ENCODE measurements around the gene TVP23A.
A peak's percentile ranks its signal among the peaks of the same experiment; 100 is the strongest.
"Not testable (repeated sequence)": the region's sequence is repeated elsewhere in the genome, so short reads cannot be mapped to it uniquely, and the experiment has no call there.

TVP23A gene

GRCh38 chr16:10744370-10745030 lies 74.1 kb downstream of the TVP23A start:
- Histone ChIP-seq H3K9me3 (no peaks in the 10 kb centered on the region), H3K4me3 (peak overlapping the region; percentile 58 to 67), H3K27me3 (no peaks in the 10 kb centered on the region), H3K27ac (peak overlapping the region; percentile 90 to 97), H3K36me3 (peaks cover 17 to 26% (median 19%) of the 10 kb centered on the region in 3 donors), H3K4me1 (peaks cover 0 to 34% (median 9%) of the 10 kb centered on the region in 4 donors)
- no peak for TF ChIP-seq CTCF (IDR thresholded peaks at IDR 0.05)
- intact Hi-C loops (cut with DNase I; ENCODE audit: low total_unique reads): loop anchor here (1.0 kb wide), 1 partner anchor 164 kb away; the partner anchor contains the start of gene EMP2
- no peak for DNase-seq

- TF ChIP-seq CTCF (IDR thresholded peaks at IDR 0.05): peak in 1 of 2 experiments; percentile 19
- H3K27me3 ChIP-seq: no peaks in the 10 kb centered on the region
- no peaks in the 10 kb centered on the region for H3K9me3 ChIP-seq
- peak within 1 kb of the TSS; percentile 58 to 67 for H3K4me3 ChIP-seq
- intact Hi-C loops (cut with DNase I; ENCODE audit: low total_unique reads): loop anchor here (1.0 kb wide), 1 partner anchor 163 kb away; the partner anchor contains the start of gene EMP2
- H3K4me1 ChIP-seq: peaks cover 0 to 41% (median 9%) of the 10 kb centered on the region in 4 donors
- peak within 1 kb of the TSS; percentile 90 to 97 for H3K27ac ChIP-seq
- peaks cover 12 to 20% (median 15%) of the 10 kb centered on the region in 3 donors for H3K36me3 ChIP-seq
- peak; percentile 100 for DNase-seq
These were observed 74.8 kb downstream of the TVP23A start, which contains the start of gene NUBP1 for GRCh38 chr16:10743610-10744369. Gene NUBP1 (plus strand): TSS chr16:10743842. CDS start chr16:10743864, 22 bp downstream.

- Histone ChIP-seq H3K9me3 (no peaks in the 10 kb centered on the region), H3K27ac (peak overlapping the region; percentile 90 to 97), H3K4me1 (peaks cover 0 to 47% (median 14%) of the 10 kb centered on the region in 4 donors), H3K4me3 (peak overlapping the region; percentile 58 to 67), H3K36me3 (peaks cover 6 to 14% (median 11%) of the 10 kb centered on the region in 3 donors), H3K27me3 (no peaks in the 10 kb centered on the region)
- intact Hi-C loops (cut with DNase I; ENCODE audit: low total_unique reads): no loop called here
- TF ChIP-seq CTCF (IDR thresholded peaks at IDR 0.05): no peak
- DNase-seq: no peak
These were observed 75.4 kb downstream of the TVP23A start for GRCh38 chr16:10743227-10743609.

- DNase-seq: no peak
- peaks cover 0 to 58% (median 23%) of the 10 kb centered on the region in 4 donors for H3K4me1 ChIP-seq
- intact Hi-C loops (cut with DNase I; ENCODE audit: low total_unique reads): no loop called here
These were observed 76.8 kb downstream of the TVP23A start for GRCh38 chr16:10741844-10742243.

GRCh38 chr16:10741249-10741648 lies 77.3 kb downstream of the TVP23A start:
- peaks cover 0 to 58% (median 23%) of the 10 kb centered on the region in 4 donors for H3K4me1 ChIP-seq
- intact Hi-C loops (cut with DNase I; ENCODE audit: low total_unique reads): not testable (repeated sequence)

More at GRCh38 chr16:10741844-10742243, 76.8 kb downstream of the TVP23A start:
- H3K4me3 ChIP-seq: no peak overlapping the region
- H3K9me3 ChIP-seq: no peaks in the 10 kb centered on the region
- H3K36me3 ChIP-seq: peaks cover 0 to under 1% (median 0%) of the 10 kb centered on the region in 3 donors
- no peak for TF ChIP-seq CTCF (IDR thresholded peaks at IDR 0.05)
- H3K27me3 ChIP-seq: no peaks in the 10 kb centered on the region
- H3K27ac ChIP-seq: peak overlapping the region; percentile 45 to 97

GRCh38 chr16:10740845-10741208 lies 77.8 kb downstream of the TVP23A start:
- H3K4me1 ChIP-seq: peaks cover 0 to 57% (median 23%) of the 10 kb centered on the region in 4 donors
- no peak overlapping the region for H3K27ac ChIP-seq
- TF ChIP-seq CTCF (IDR thresholded peaks at IDR 0.05): no peak
- intact Hi-C loops (cut with DNase I; ENCODE audit: low total_unique reads): no loop called here
- no peaks in the 10 kb centered on the region for H3K27me3 ChIP-seq
- H3K36me3 ChIP-seq: no peaks in the 10 kb centered on the region
- H3K4me3 ChIP-seq: no peak overlapping the region
- no peaks in the 10 kb centered on the region for H3K9me3 ChIP-seq
- no peak for DNase-seq

More at GRCh38 chr16:10741249-10741648, 77.3 kb downstream of the TVP23A start:
- not testable (repeated sequence) for H3K4me3 ChIP-seq, H3K36me3 ChIP-seq, H3K9me3 ChIP-seq, H3K27ac ChIP-seq, DNase-seq, H3K27me3 ChIP-seq
